ENCODE results near the gene CASKIN2. TPM values are rescaled to one million over a fixed set of nuclear protein-coding genes. Genes with fewer than 3 reads are reported as not detected.

The CASKIN2 gene
- total RNA-seq, 2 donors from 2014 or later: 16.0 to 35.8 TPM

DNA sequence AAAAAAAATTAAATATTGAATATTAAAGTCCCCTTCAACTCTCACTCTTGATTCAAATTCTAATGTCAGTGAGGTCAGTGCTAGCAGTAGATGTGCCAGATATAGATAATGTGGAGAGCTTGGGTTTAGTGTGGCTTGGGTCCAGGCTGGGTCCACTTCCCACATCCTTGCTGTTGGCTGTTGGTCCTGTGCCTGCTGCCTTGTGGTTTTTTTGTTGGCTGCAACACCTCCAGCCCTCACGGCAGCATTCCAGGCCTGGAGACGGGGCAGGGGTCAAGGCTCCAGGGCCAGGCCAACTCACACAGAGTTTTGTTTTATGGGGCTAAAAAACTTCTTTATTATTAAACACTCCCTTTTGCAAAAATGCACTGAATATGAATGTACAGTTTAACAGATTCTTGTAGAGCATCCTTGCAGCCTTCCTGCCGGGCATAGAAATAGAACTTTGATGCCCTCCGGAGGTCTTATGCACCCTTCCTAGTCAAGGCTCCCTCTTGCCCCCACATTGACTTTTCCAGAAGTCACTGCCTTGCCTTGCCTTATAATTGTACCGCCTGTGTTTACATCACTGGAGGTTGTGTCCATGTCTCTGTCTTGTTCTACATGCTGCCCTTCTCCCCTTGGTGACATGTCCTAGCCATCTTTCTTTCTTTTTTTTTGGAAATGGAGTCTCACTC, 46.7 kb upstream of the CASKIN2 start:
- intact Hi-C loops (cut with DNase I): no loop called here
- Histone ChIP-seq H3K4me1 (replicated peaks) (no peaks in the 10 kb centered on the region), H3K4me3 (no peak overlapping the region), H3K9me3 (no peaks in the 10 kb centered on the region), H3K27me3 (replicated peaks; ENCODE audit: insufficient read depth) (no peaks in the 10 kb centered on the region), H3K36me3 (peaks cover 5% of the 10 kb centered on the region in 2 donors), H3K27ac (no peak overlapping the region)
- 65% methylated on average over 5 of the region's 5 CpGs for WGBS
- DNase-seq (ENCODE audit: low spot score): no peak
- TF ChIP-seq CTCF (IDR thresholded peaks at IDR 0.05): no peak
- no peak for TF ChIP-seq POLR2A (IDR thresholded peaks at IDR 0.05)
- TF ChIP-seq POLR2AphosphoS5 (IDR thresholded peaks at IDR 0.05): no peak

- H3K36me3 ChIP-seq: peaks cover 5% of the 10 kb centered on the region in 2 donors
- no peaks in the 10 kb centered on the region for H3K4me1 ChIP-seq (replicated peaks)
- no peaks in the 10 kb centered on the region for H3K27me3 ChIP-seq (replicated peaks; ENCODE audit: insufficient read depth)
- no peak for TF ChIP-seq CTCF (IDR thresholded peaks at IDR 0.05)
- no peak for TF ChIP-seq POLR2AphosphoS5 (IDR thresholded peaks at IDR 0.05)
- no peak for TF ChIP-seq POLR2A (IDR thresholded peaks at IDR 0.05)
- intact Hi-C loops (cut with DNase I): no loop called here
- H3K4me3 ChIP-seq: no peak overlapping the region
- H3K9me3 ChIP-seq: no peaks in the 10 kb centered on the region
- no peak overlapping the region for H3K27ac ChIP-seq
- no peak for DNase-seq (ENCODE audit: low spot score)
- 80% methylated on average over 9 of the region's 9 CpGs for WGBS
These were observed 44.7 kb upstream of the CASKIN2 start for GRCh38 chr17:75559958-75560533.

DNA sequence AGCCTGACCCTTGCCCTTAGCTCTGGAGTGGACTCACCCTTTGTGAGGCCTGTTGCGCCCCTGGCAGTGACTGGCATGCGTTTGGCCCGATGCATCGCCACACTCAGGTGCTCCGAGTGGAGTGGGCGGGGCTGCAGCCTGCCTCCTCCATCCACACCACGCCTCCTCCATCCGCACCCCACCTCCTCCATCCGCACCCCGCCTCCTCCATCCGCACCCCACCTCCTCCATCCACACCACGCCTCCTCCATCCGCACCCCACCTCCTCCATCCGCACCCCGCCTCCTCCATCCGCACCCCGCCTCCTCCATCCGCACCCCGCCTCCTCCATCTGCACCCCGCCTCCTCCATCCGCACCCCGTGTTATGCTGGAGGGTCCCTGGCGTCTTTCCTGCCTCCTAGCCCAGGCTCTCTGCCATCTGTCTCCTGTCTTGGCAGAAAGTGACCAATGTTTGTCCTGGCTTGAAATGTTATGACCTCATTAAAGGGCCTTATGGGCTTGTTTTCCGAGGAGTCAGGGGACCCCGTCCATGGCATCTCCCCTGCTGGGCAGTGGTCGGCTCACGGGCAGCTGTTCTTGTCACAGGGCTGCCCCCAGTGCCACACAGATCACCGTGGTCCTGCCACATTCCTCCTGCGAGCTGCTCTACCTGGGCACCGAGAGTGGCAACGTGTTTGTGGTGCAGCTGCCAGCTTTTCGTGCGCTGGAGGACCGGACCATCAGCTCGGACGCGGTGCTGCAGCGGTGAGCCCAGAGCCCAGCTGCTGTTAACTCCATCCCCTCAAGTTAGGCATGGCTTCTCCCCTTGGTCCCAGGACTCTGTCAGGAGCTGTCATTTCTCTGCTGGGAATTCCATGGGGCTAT, 43.6 kb upstream of the CASKIN2 start:
- H3K9me3 ChIP-seq: no peaks in the 10 kb centered on the region
- 71% methylated on average over 36 of the region's 38 CpGs for WGBS
- TF ChIP-seq CTCF (IDR thresholded peaks at IDR 0.05) (no peak), POLR2AphosphoS5 (IDR thresholded peaks at IDR 0.05) (no peak), POLR2A (IDR thresholded peaks at IDR 0.05) (no peak)
- H3K27ac ChIP-seq: no peak overlapping the region
- intact Hi-C loops (cut with DNase I): no loop called here
- DNase-seq (ENCODE audit: low spot score): no peak
- no peaks in the 10 kb centered on the region for H3K4me1 ChIP-seq (replicated peaks)
- peaks cover 5% of the 10 kb centered on the region in 2 donors for H3K36me3 ChIP-seq
- H3K27me3 ChIP-seq (replicated peaks; ENCODE audit: insufficient read depth): no peaks in the 10 kb centered on the region
- H3K4me3 ChIP-seq: no peak overlapping the region

DNA sequence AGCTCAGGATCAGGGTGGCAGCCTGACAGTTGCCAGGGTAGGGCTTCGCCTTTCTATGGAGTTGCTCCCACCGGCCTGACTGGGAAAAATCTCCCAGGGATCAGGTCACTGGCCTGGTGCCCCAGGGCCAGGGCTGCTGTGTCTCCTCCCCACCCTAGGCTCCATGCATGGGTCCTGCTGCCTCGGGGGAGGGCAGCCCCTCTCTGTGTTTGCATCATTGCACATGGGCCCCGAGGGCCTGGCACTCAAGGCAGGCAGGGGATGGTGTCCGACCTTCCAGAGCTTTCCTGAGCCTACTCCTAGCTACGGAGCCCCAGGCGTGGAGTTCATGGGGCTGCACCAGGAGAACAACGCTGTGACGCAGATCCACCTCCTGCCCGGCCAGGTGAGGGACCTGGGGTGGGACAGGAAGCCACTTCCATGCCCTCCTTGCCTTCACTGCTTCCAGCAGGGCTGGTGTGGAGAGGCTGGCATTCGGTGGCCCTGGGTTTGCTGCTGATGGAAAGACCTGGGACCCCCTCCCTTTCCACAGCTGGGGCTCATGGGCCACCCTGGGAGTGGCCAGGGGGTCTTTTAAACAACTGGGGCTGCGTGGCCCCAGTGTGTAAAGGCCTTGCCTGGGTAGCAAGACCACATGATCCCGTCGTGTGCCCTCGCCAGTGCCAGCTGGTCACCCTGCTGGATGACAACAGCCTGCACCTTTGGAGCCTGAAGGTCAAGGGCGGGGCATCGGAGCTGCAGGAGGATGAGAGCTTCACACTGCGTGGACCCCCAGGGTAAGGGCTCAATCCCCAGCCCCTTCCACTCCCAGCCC, 42.7 kb upstream of the CASKIN2 start:
- DNase-seq (ENCODE audit: low spot score): no peak
- Histone ChIP-seq H3K27ac (peak overlapping the region in 1 of 2 donors; percentile 29), H3K4me3 (no peak overlapping the region), H3K9me3 (no peaks in the 10 kb centered on the region), H3K4me1 (replicated peaks) (no peaks in the 10 kb centered on the region), H3K36me3 (peaks cover under 1 to 2% of the 10 kb centered on the region in 2 donors), H3K27me3 (replicated peaks; ENCODE audit: insufficient read depth) (no peaks in the 10 kb centered on the region)
- TF ChIP-seq POLR2AphosphoS5 (IDR thresholded peaks at IDR 0.05): no peak
- no peak for TF ChIP-seq POLR2A (IDR thresholded peaks at IDR 0.05)
- TF ChIP-seq CTCF (IDR thresholded peaks at IDR 0.05): no peak
- 80% methylated on average over 18 of the region's 18 CpGs for WGBS
- intact Hi-C loops (cut with DNase I): no loop called here
